ENCODE data around the gene FDX2. TPM values are rescaled to one million over a fixed set of nuclear protein-coding genes. Genes with fewer than 3 reads are reported as not detected.

Gene FDX2
- total and polyA plus RNA-seq, 2 of the 8 experiments (the other 6 are each of a cell fraction or from before 2014, with no cell fraction given), result 27.0 to 64.4 TPM

DNA sequence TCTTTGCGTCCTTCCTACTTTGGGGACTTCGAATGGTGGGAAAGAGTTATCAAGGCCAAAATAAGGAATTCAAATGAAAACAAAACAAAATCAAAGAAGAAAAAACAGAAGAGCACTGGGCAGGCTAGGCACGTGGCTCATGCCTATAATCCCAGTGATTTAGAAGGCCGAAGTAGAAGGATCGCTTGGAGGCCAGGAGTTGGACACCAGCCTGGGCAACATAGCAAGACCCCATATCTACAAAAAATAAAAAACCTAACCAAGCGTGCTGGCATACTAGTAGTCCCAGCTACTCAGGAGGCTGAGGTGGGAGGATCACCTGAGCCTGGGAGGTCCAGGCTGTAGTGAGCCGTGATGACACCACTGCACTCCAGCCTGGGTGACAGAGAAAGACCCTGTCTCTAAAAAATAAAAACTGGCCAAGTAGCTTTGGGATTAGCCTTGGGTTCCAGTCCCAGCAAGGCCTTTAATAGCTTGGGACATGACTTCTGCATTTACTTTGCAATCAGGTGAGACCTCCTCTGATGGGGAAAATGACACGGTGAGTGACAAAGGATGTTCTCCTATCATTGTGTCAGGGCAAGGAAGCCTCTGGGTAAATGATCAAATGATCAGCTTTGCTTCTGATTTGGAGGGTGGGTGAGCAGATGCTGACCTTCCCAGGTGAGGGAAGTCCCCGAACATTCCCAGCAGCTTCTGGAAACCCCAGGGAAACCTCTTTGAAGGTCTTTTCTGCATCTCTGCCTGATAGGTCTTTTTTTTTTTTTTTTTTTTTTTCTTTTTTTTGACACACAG is 37.8 kb downstream of the FDX2 start (continued):
- TF ChIP-seq GABPA (IDR thresholded peaks at IDR 0.05; ENCODE audit: borderline replicate concordance, insufficient read depth, low read length), result no peak
- no peak for TF ChIP-seq POU5F1 (IDR thresholded peaks at IDR 0.05; ENCODE audit: low read depth, low read length)
- no peak for TF ChIP-seq RXRA (IDR thresholded peaks at IDR 0.05; ENCODE audit: insufficient read depth, low read depth, low read length)
- no peak for TF ChIP-seq ZNF274 (IDR thresholded peaks at IDR 0.05; ENCODE audit: borderline replicate concordance, extremely low read depth, low read length)
- TF ChIP-seq EGR1 (IDR thresholded peaks at IDR 0.05; ENCODE audit: borderline replicate concordance, low read depth, low read length), result no peak
